Pancreas (tissue), 10 donors: ENCODE data around the gene THAP12. TPM values are rescaled to one million over a fixed set of nuclear protein-coding genes. Genes with fewer than 3 reads are reported as not detected.
A peak's percentile ranks its signal among the peaks of the same experiment; 100 is the strongest.

ENCODE experiments used
- ATAC-seq, 4 donors: fragments of 200-7000 bp; cut with Tn5 transposase; one replicate each; pipeline versions ENCODE4 v1.8.0 to v1.9.1; 2020; ENCODE audit warnings: mild to moderate bottlenecking in 4 of 4, moderate library complexity in 4 of 4
- DNase-seq, 6 donors: peaks; one replicate each; pipeline ENCODE4 v3.0.0-alpha.2; 2020
- FAIRE-seq: peaks from 2 replicates; lab custom pipeline; 2012; peaks lifted over from hg19 to GRCh38; lab: Jason Lieb, UNC
- H3K27ac ChIP-seq, 4 donors: fragments of 200-600 bp; sonication (generic); 1 replicate in 3 of 4; 2 replicates in 1 of 4; pipeline versions ENCODE4 v1.5.0 to v1.8.0; 2020
- H3K27me3 ChIP-seq, 4 donors: fragments of 200-600 bp; one replicate each; pipeline ENCODE4 v1.8.0; 2021
- H3K36me3 ChIP-seq, 3 donors: fragments of 200-600 bp; sonication (generic) in 1 of 3; one replicate each; pipeline versions ENCODE4 v1.5.0 to v1.8.0; 2020 to 2021
- H3K4me1 ChIP-seq, 3 donors: fragments of 200-600 bp; one replicate each; pipeline ENCODE4 v1.8.0; 2021
- H3K4me3 ChIP-seq, 4 donors: fragments of 200-600 bp; sonication (generic) in 2 of 4; one replicate each; pipeline versions ENCODE4 v1.5.0 to v1.8.0; 2020 to 2021
- H3K9me3 ChIP-seq, 4 donors: fragments of 200-600 bp; one replicate each; pipeline ENCODE4 v1.8.0; 2021
- CTCF ChIP-seq, 4 donors: fragments of 200-600 bp; sonication (generic) in 3 of 4; IDR thresholded peaks; one replicate each; pipeline versions ENCODE4 v1.5.0 to v1.8.0; 2021; ENCODE audit warnings: antibody characterized with exemption in 4 of 4
- WGBS, 2 donors: extraction: QIAGEN DNeasy Blood & Tissue Kit; methylation state at CpG; one replicate each; pipeline ENCODE4 v1.1.7; 2013; 5-methylcytosine and 5-hydroxymethylcytosine counted together
- intact Hi-C, 3 donors: fragments of 100-400 bp; cut with DNase I; formaldehyde crosslinking; loops; one replicate each; pipeline versions ENCODE4 v1.11.1 to v1.14.2; 2022
- polyA plus RNA-seq, 2 donors: library from polyadenylated mRNA; stranded (reverse); fragments of 200-250 nt; gene quantifications; one replicate each; pipeline ENCODE4 v1.2.3, GENCODE V29; 2013
- total RNA-seq, 6 donors: library from RNA; stranded (reverse); fragmentation: NEBNext Ultra II Directional in 4 of 6; extraction: Animal tissue kit (Norgen Biotek cat#: 25700) in 4 of 6; gene quantifications; one replicate each; pipeline versions ENCODE4 v1.2.1 to v1.2.4, GENCODE V29; 2021 to 2023
- donor health status: healthy with polysubstance abuse.
- donor health status: DM: no; HTN: no; CAD: no; lungs with moderate emphysema.
- donor health status: DM: no; HTN: no; CAD: no.
- donor health status: control.
- donor health status: control.
- donor health status: Bipolar disorder and iron deficiency.
- donor health status: DM: yes; HTN: yes; CAD: no.
- donor health status: DM: no; HTN: no; CAD: no.
- donor health status: DM: no; HTN: no; CAD: no.
- donor health status: DM: yes; HTN: yes; CAD: no.

THAP12 gene
- total and polyA plus RNA-seq, 8 donors = 19.4 to 41.7 (median 28.2) TPM

- intact Hi-C loops = no loop called here
- Histone ChIP-seq H3K27ac (no peak overlapping the region), H3K9me3 (no peaks in the 10 kb centered on the region)
These were observed 20.0 kb upstream of the THAP12 start for GRCh38 chr11:76400967-76401366.

GRCh38 chr11:76397383-76397782 is 16.5 kb upstream of the THAP12 start:
- no peaks in the 10 kb centered on the region for H3K36me3 ChIP-seq
- no peaks in the 10 kb centered on the region for H3K27me3 ChIP-seq
- FAIRE-seq (no peak), DNase-seq (no peak), ATAC-seq (no peak)
- H3K4me1 ChIP-seq = peaks cover 7 to 8% (median 7%) of the 10 kb centered on the region in 3 donors
- TF ChIP-seq CTCF (IDR thresholded peaks at IDR 0.05) = no peak
- 76 to 77% methylated on average over 3 of the region's 3 CpGs for WGBS, 2 donors
- intact Hi-C loops = no loop called here
- H3K9me3 ChIP-seq = no peaks in the 10 kb centered on the region
- no peak overlapping the region for H3K27ac ChIP-seq
- no peak overlapping the region for H3K4me3 ChIP-seq

More at GRCh38 chr11:76400967-76401366, 20.0 kb upstream of the THAP12 start:
- WGBS, 2 donors = 60 to 61% methylated on average over 1 of the region's 1 CpG
- FAIRE-seq (no peak), DNase-seq (no peak), ATAC-seq (no peak)
- no peaks in the 10 kb centered on the region for H3K4me1 ChIP-seq
- no peak overlapping the region for H3K4me3 ChIP-seq
- no peaks in the 10 kb centered on the region for H3K36me3 ChIP-seq
- TF ChIP-seq CTCF (IDR thresholded peaks at IDR 0.05) = no peak
- no peaks in the 10 kb centered on the region for H3K27me3 ChIP-seq

- intact Hi-C loops = no loop called here
- WGBS, 2 donors = 46 to 57% methylated on average over 1 of the region's 1 CpG
- no peak overlapping the region for H3K4me3 ChIP-seq
These were observed 14.4 kb upstream of the THAP12 start for GRCh38 chr11:76395296-76395695.

GRCh38 chr11:76394411-76394810 is 13.5 kb upstream of the THAP12 start:
- no peak for FAIRE-seq
- TF ChIP-seq CTCF (IDR thresholded peaks at IDR 0.05) = no peak
- intact Hi-C loops = no loop called here

More at GRCh38 chr11:76395296-76395695, 14.4 kb upstream of the THAP12 start:
- Histone ChIP-seq H3K9me3 (no peaks in the 10 kb centered on the region), H3K27ac (peak overlapping the region in 1 of 4 donors; percentile 10), H3K27me3 (no peaks in the 10 kb centered on the region), H3K36me3 (no peaks in the 10 kb centered on the region), H3K4me1 (peaks cover 21 to 29% (median 23%) of the 10 kb centered on the region in 3 donors)
- ATAC-seq (no peak), DNase-seq (no peak), FAIRE-seq (no peak)
- TF ChIP-seq CTCF (IDR thresholded peaks at IDR 0.05) = no peak

GRCh38 chr11:76392870-76393269 is 11.9 kb upstream of the THAP12 start:
- no peak for TF ChIP-seq CTCF (IDR thresholded peaks at IDR 0.05)
- WGBS, 2 donors = 86 to 100% methylated on average over 1 of the region's 1 CpG
- Histone ChIP-seq H3K4me3 (no peak overlapping the region), H3K9me3 (no peaks in the 10 kb centered on the region), H3K27me3 (no peaks in the 10 kb centered on the region), H3K36me3 (no peaks in the 10 kb centered on the region), H3K27ac (peak overlapping the region in 2 of 4 donors; percentile 82 to 89), H3K4me1 (peaks cover 27 to 41% (median 38%) of the 10 kb centered on the region in 3 donors)
- FAIRE-seq (no peak), ATAC-seq (no peak), DNase-seq (no peak)
- intact Hi-C loops = no loop called here

More at GRCh38 chr11:76394411-76394810, 13.5 kb upstream of the THAP12 start:
- ATAC-seq (no peak), DNase-seq (no peak)
- Histone ChIP-seq H3K9me3 (no peaks in the 10 kb centered on the region), H3K4me3 (no peak overlapping the region), H3K36me3 (no peaks in the 10 kb centered on the region), H3K27me3 (no peaks in the 10 kb centered on the region), H3K27ac (no peak overlapping the region), H3K4me1 (peaks cover 26 to 32% (median 30%) of the 10 kb centered on the region in 3 donors)
